HEK293 (cell line): ENCODE data around the gene PCGF1.

ENCODE experiments used
- AEBP2 ChIP-seq: fragments of 450-650 bp; formaldehyde crosslinking; IDR thresholded peaks from 2 replicates; pipeline ENCODE4 v1.5.1; 2016; ENCODE audit warnings: missing biosample characterization, missing genetic modification characterization, borderline replicate concordance
- BCL11B ChIP-seq: fragments of 450-650 bp; formaldehyde crosslinking; IDR thresholded peaks from 2 replicates; pipeline ENCODE4 v1.5.1; 2016; ENCODE audit warnings: low read depth, missing biosample characterization, missing genetic modification characterization
- CTCF ChIP-seq: fragments of 450-650 bp; formaldehyde crosslinking; IDR thresholded peaks from 2 replicates; pipeline ENCODE4 v1.5.1; 2016; ENCODE audit warnings: missing biosample characterization, missing genetic modification characterization
- HOXA7 ChIP-seq: sonication (generic); formaldehyde crosslinking; IDR thresholded peaks from 2 replicates; pipeline ENCODE4 v1.8.1; 2022; ENCODE audit warnings: missing genetic modification reagents, borderline replicate concordance
- KLF1 ChIP-seq: fragments of 450-650 bp; formaldehyde crosslinking; IDR thresholded peaks from 2 replicates; pipeline ENCODE4 v1.5.1; 2016; ENCODE audit warnings: missing biosample characterization, missing genetic modification characterization
- KLF10 ChIP-seq: fragments of 450-650 bp; IDR thresholded peaks from 2 replicates; pipeline ENCODE4 v1.5.1; 2018; ENCODE audit warnings: missing biosample characterization, mild to moderate bottlenecking, missing genetic modification characterization
- KLF16 ChIP-seq: fragments of 450-650 bp; formaldehyde crosslinking; IDR thresholded peaks from 2 replicates; pipeline ENCODE4 v1.5.1; 2017; ENCODE audit warnings: missing biosample characterization, missing genetic modification characterization
- KLF9 ChIP-seq: fragments of 450-650 bp; formaldehyde crosslinking; IDR thresholded peaks from 2 replicates; pipeline ENCODE4 v1.5.1; 2016; ENCODE audit warnings: missing biosample characterization, missing genetic modification characterization, low read depth
- SP2 ChIP-seq: fragments of 450-650 bp; formaldehyde crosslinking; IDR thresholded peaks from 2 replicates; pipeline ENCODE4 v1.5.1; 2016; ENCODE audit warnings: missing biosample characterization, missing genetic modification characterization
- ZBTB7A ChIP-seq: fragments of 450-650 bp; formaldehyde crosslinking; IDR thresholded peaks from 2 replicates; pipeline ENCODE4 v1.5.1; 2016; ENCODE audit warnings: low read depth, missing biosample characterization, missing genetic modification characterization
- ZFP37 ChIP-seq: fragments of 450-650 bp; formaldehyde crosslinking; IDR thresholded peaks from 2 replicates; pipeline ENCODE4 v1.5.1; 2016; ENCODE audit warnings: missing biosample characterization, missing genetic modification characterization
- ZIC2 ChIP-seq: fragments of 450-650 bp; formaldehyde crosslinking; IDR thresholded peaks from 2 replicates; pipeline ENCODE4 v1.5.1; 2016; ENCODE audit warnings: missing biosample characterization, missing genetic modification characterization
- ZNF121 ChIP-seq: fragments of 450-650 bp; formaldehyde crosslinking; IDR thresholded peaks from 2 replicates; pipeline ENCODE4 v1.5.1; 2016; ENCODE audit warnings: missing biosample characterization, missing genetic modification characterization
- ZNF146 ChIP-seq: fragments of 450-650 bp; formaldehyde crosslinking; IDR thresholded peaks from 2 replicates; pipeline ENCODE4 v1.5.1; 2016; ENCODE audit warnings: missing biosample characterization, missing genetic modification characterization
- ZNF19 ChIP-seq: fragments of 450-650 bp; formaldehyde crosslinking; IDR thresholded peaks from 2 replicates; pipeline ENCODE4; 2016; ENCODE audit warnings: missing biosample characterization, missing genetic modification characterization, low read depth
- ZNF202 ChIP-seq: fragments of 450-650 bp; formaldehyde crosslinking; IDR thresholded peaks from 2 replicates; pipeline ENCODE4 v1.5.1; 2016; ENCODE audit warnings: missing biosample characterization, missing genetic modification characterization, borderline replicate concordance
- ZNF354C ChIP-seq: fragments of 450-650 bp; formaldehyde crosslinking; IDR thresholded peaks from 2 replicates; pipeline ENCODE4 v1.5.1; 2016; ENCODE audit warnings: missing biosample characterization, missing genetic modification characterization, low read depth, borderline replicate concordance
- ZNF416 ChIP-seq: fragments of 450-650 bp; formaldehyde crosslinking; IDR thresholded peaks from 2 replicates; pipeline ENCODE4 v1.5.1; 2016; ENCODE audit warnings: missing biosample characterization, missing genetic modification characterization
- ZNF423 ChIP-seq: fragments of 450-650 bp; formaldehyde crosslinking; IDR thresholded peaks from 2 replicates; pipeline ENCODE4 v1.5.1; 2016; ENCODE audit warnings: missing biosample characterization, missing genetic modification characterization
- ZNF426 ChIP-seq: fragments of 450-650 bp; formaldehyde crosslinking; IDR thresholded peaks from 2 replicates; pipeline ENCODE4 v1.5.1; 2017; ENCODE audit warnings: missing biosample characterization, missing genetic modification characterization, mild to moderate bottlenecking, inconsistent platforms, moderate library complexity
- ZNF488 ChIP-seq: fragments of 450-650 bp; formaldehyde crosslinking; IDR thresholded peaks from 2 replicates; pipeline ENCODE4 v1.5.1; 2016; ENCODE audit warnings: missing biosample characterization, missing genetic modification characterization
- ZNF510 ChIP-seq: fragments of 450-650 bp; formaldehyde crosslinking; IDR thresholded peaks from 2 replicates; pipeline ENCODE4 v1.5.1; 2018; ENCODE audit warnings: mild to moderate bottlenecking, missing genetic modification characterization, missing biosample characterization; ENCODE audit not compliant: insufficient replicate concordance
- ZNF513 ChIP-seq: fragments of 450-650 bp; IDR thresholded peaks from 2 replicates; pipeline ENCODE4 v1.5.1; 2018; ENCODE audit warnings: missing biosample characterization, missing genetic modification characterization
- ZNF529 ChIP-seq: fragments of 450-650 bp; formaldehyde crosslinking; IDR thresholded peaks from 2 replicates; pipeline ENCODE4 v1.5.1; 2017; ENCODE audit warnings: missing genetic modification characterization, missing biosample characterization; ENCODE audit not compliant: insufficient replicate concordance
- ZNF548 ChIP-seq: fragments of 450-650 bp; formaldehyde crosslinking; IDR thresholded peaks from 2 replicates; pipeline ENCODE4 v1.5.1; 2016; ENCODE audit warnings: missing biosample characterization, missing genetic modification characterization
- ZNF555 ChIP-seq: fragments of 450-650 bp; formaldehyde crosslinking; conservative IDR thresholded peaks from 2 replicates; pipeline ENCODE4 v1.5.1; 2017; ENCODE audit warnings: missing biosample characterization, mild to moderate bottlenecking, missing genetic modification characterization, inconsistent platforms
- ZNF571 ChIP-seq: fragments of 450-650 bp; formaldehyde crosslinking; IDR thresholded peaks from 2 replicates; pipeline ENCODE4 v1.5.0; 2017; ENCODE audit warnings: missing biosample characterization, missing genetic modification characterization
- ZNF623 ChIP-seq: fragments of 450-650 bp; formaldehyde crosslinking; IDR thresholded peaks from 2 replicates; pipeline ENCODE4 v1.5.1; 2016; ENCODE audit warnings: missing biosample characterization, missing genetic modification characterization
- ZNF629 ChIP-seq: fragments of 450-650 bp; formaldehyde crosslinking; IDR thresholded peaks from 2 replicates; pipeline ENCODE4 v1.5.1; 2017; ENCODE audit warnings: missing biosample characterization, missing genetic modification characterization
- ZNF645 ChIP-seq: fragments of 450-650 bp; formaldehyde crosslinking; IDR thresholded peaks from 2 replicates; pipeline ENCODE4; 2016; ENCODE audit warnings: missing biosample characterization, missing genetic modification characterization
- ZNF664 ChIP-seq: fragments of 450-650 bp; formaldehyde crosslinking; IDR thresholded peaks from 2 replicates; pipeline ENCODE4 v1.5.1; 2016; ENCODE audit warnings: missing biosample characterization, missing genetic modification characterization
- ZNF785 ChIP-seq: fragments of 450-650 bp; formaldehyde crosslinking; IDR thresholded peaks from 2 replicates; pipeline ENCODE4 v1.5.1; 2016; ENCODE audit warnings: missing biosample characterization, missing genetic modification characterization
- ZNF791 ChIP-seq: fragments of 450-650 bp; formaldehyde crosslinking; IDR thresholded peaks from 2 replicates; pipeline ENCODE4 v1.5.1; 2016; ENCODE audit warnings: missing biosample characterization, missing genetic modification characterization

The PCGF1 gene

GRCh38 chr2:74481961-74482800 lies 25.3 kb downstream of the PCGF1 start (continued):
- TF ChIP-seq ZNF571 (tag by site-specific recombination), result no peak
- TF ChIP-seq KLF10, result no peak
- no peak for TF ChIP-seq ZNF629 (tag by site-specific recombination)
- peak; percentile 61 for TF ChIP-seq CTCF
- TF ChIP-seq ZNF416 (tag by site-specific recombination), result no peak
- TF ChIP-seq ZNF354C (tag by site-specific recombination), result no peak
- peak; percentile 71 for TF ChIP-seq ZFP37
- TF ChIP-seq ZNF623 (tag by site-specific recombination), result no peak
- no peak for TF ChIP-seq ZNF529 (tag by site-specific recombination)
- no peak for TF ChIP-seq ZNF121 (tag by site-specific recombination)
- TF ChIP-seq KLF16 (tag by site-specific recombination), result no peak
- TF ChIP-seq ZNF785, result no peak
- 0 out of 2 replicates have a peak, but pooled peaks have one; percentile 12 for TF ChIP-seq KLF9 (tag by site-specific recombination)
- TF ChIP-seq ZNF426, result no peak
- TF ChIP-seq ZNF19 (tag by site-specific recombination), result no peak
- no peak for TF ChIP-seq HOXA7 (CRISPR knock-in tag)
- no peak for TF ChIP-seq ZNF202 (tag by site-specific recombination)
- TF ChIP-seq BCL11B (tag by site-specific recombination), result no peak
- TF ChIP-seq ZNF791, result no peak
- no peak for TF ChIP-seq ZNF510 (tag by site-specific recombination)
- no peak for TF ChIP-seq ZNF555
- peak; percentile 82 for TF ChIP-seq ZIC2 (tag by site-specific recombination)
- TF ChIP-seq ZNF513 (tag by site-specific recombination), result no peak
- TF ChIP-seq ZNF664 (tag by site-specific recombination), result no peak
- TF ChIP-seq ZNF645 (tag by site-specific recombination), result no peak
- no peak for TF ChIP-seq KLF1
- no peak for TF ChIP-seq AEBP2
- TF ChIP-seq SP2 (tag by site-specific recombination), result peak; percentile 23
- TF ChIP-seq ZNF146 (tag by site-specific recombination), result no peak
- no peak for TF ChIP-seq ZNF548
- no peak for TF ChIP-seq ZNF423 (tag by site-specific recombination)
- TF ChIP-seq ZNF488 (tag by site-specific recombination), result no peak
- peak; percentile 63 for TF ChIP-seq ZBTB7A (tag by site-specific recombination)
